NCI-H2227 (cell line): Measurements from ENCODE around the gene EXOC1.

ENCODE experiments used
- DNase-seq: peaks from one replicate; lab custom pipeline; 2025; ENCODE audit not compliant: unreplicated experiment; lab: John Stamatoyannopoulos, UW

EXOC1 gene

GRCh38 chr4:55849724-55850123, 3.7 kb upstream of the EXOC1 start:
- no peak for DNase-seq

- no peak for DNase-seq
Measured at GRCh38 chr4:55851885-55852284, 1.6 kb upstream of the EXOC1 start.

- DNase-seq, result peak; percentile 5
Measured at GRCh38 chr4:55854129-55854528, 681 bp downstream of the EXOC1 start.

GRCh38 chr4:55857586-55857985, 4.1 kb downstream of the EXOC1 start:
- DNase-seq, result no peak

GRCh38 chr4:55859711-55860110, 6.3 kb downstream of the EXOC1 start:
- no peak for DNase-seq

GRCh38 chr4:55864577-55865223, 11.3 kb downstream of the EXOC1 start:
- no peak for DNase-seq

- DNase-seq, result no peak
Measured at GRCh38 chr4:55865228-55865806, 11.9 kb downstream of the EXOC1 start.

GRCh38 chr4:55866290-55866907, 13.0 kb downstream of the EXOC1 start:
- no peak for DNase-seq

GRCh38 chr4:55866973-55867574, 13.6 kb downstream of the EXOC1 start:
- peak; percentile 39 for DNase-seq

- no peak for DNase-seq
Measured at GRCh38 chr4:55868581-55869090, 15.2 kb downstream of the EXOC1 start.

- no peak for DNase-seq
Measured at GRCh38 chr4:55871299-55871800, 17.9 kb downstream of the EXOC1 start.

GRCh38 chr4:55874831-55875230, 21.4 kb downstream of the EXOC1 start:
- DNase-seq, result no peak

- no peak for DNase-seq
Measured at GRCh38 chr4:55876387-55876786, 22.9 kb downstream of the EXOC1 start.

GRCh38 chr4:55879224-55879623, 25.8 kb downstream of the EXOC1 start:
- DNase-seq, result no peak

GRCh38 chr4:55880652-55881280, 27.3 kb downstream of the EXOC1 start:
- no peak for DNase-seq

GRCh38 chr4:55884093-55884850, 30.8 kb downstream of the EXOC1 start:
- no peak for DNase-seq

- no peak for DNase-seq
Measured at GRCh38 chr4:55884851-55885219, 31.4 kb downstream of the EXOC1 start.

- no peak for DNase-seq
Measured at GRCh38 chr4:55887594-55887993, 34.1 kb downstream of the EXOC1 start.

GRCh38 chr4:55892156-55892555, 38.7 kb downstream of the EXOC1 start:
- DNase-seq, result no peak

GRCh38 chr4:55896622-55897021, 43.2 kb downstream of the EXOC1 start:
- DNase-seq, result no peak

- DNase-seq, result no peak
Measured at GRCh38 chr4:55902677-55903076, 49.2 kb downstream of the EXOC1 start.
